GM12874 (cell line): Measurements from ENCODE around the gene SRC.

Experiments used
- CTCF ChIP-seq: IDR thresholded peaks from 2 replicates; pipeline ENCODE4 v1.5.1; 2011; ENCODE audit warnings: low read depth, mild to moderate bottlenecking, control low read depth, low read length, moderate library complexity; ENCODE audit not compliant: insufficient read depth

Gene SRC

GRCh38 chr20:37381621-37382471 lies 35.9 kb downstream of the SRC start:
- no peak for TF ChIP-seq CTCF

- TF ChIP-seq CTCF: no peak
Measured at GRCh38 chr20:37382482-37383120, 36.7 kb downstream of the SRC start.

GRCh38 chr20:37383229-37383989 lies 37.5 kb downstream of the SRC start:
- no peak for TF ChIP-seq CTCF

- peak; percentile 98 for TF ChIP-seq CTCF
Measured at GRCh38 chr20:37384683-37385174, 38.8 kb downstream of the SRC start.

GRCh38 chr20:37385176-37385575 lies 39.2 kb downstream of the SRC start:
- TF ChIP-seq CTCF: no peak

GRCh38 chr20:37385659-37386504 lies 39.9 kb downstream of the SRC start:
- no peak for TF ChIP-seq CTCF
